Esophagus squamous epithelium (tissue), 5 donors: ENCODE results near the gene MFSD2B. TPM values are rescaled to one million over a fixed set of nuclear protein-coding genes. Genes with fewer than 3 reads are reported as not detected.
A peak's percentile ranks its signal among the peaks of the same experiment; 100 is the strongest.

Experiments
- DNase-seq: peaks from one replicate; lab custom pipeline; 2025; lab: John Stamatoyannopoulos, UW
- H3K27ac ChIP-seq, 4 donors: fragments of 200-600 bp; sonication (generic); one replicate each; pipeline ENCODE4 v1.5.1; 2016 to 2019; ENCODE audit warnings: mild to moderate bottlenecking in 1 of 4
- H3K27me3 ChIP-seq, 4 donors: fragments of 200-600 bp; sonication (generic); 1 replicate in 3 of 4; 2 replicates in 1 of 4; pipeline versions ENCODE4 v1.5.1 to v1.6.0; 2017 to 2021; ENCODE audit warnings: antibody characterized with exemption in 1 of 4
- H3K36me3 ChIP-seq, 3 donors: fragments of 200-600 bp; sonication (generic); one replicate each; pipeline ENCODE4 v1.5.1; 2016 to 2019
- H3K4me1 ChIP-seq, 3 donors: fragments of 200-600 bp; sonication (generic); one replicate each; pipeline ENCODE4 v1.5.1; 2017 to 2019
- H3K4me3 ChIP-seq, 4 donors: fragments of 200-600 bp; sonication (generic); 1 replicate in 3 of 4; 2 replicates in 1 of 4; pipeline ENCODE4 v1.5.1; 2016 to 2019; ENCODE audit warnings: mild to moderate bottlenecking in 2 of 4, moderate library complexity in 1 of 4
- H3K9me3 ChIP-seq, 3 donors: fragments of 200-600 bp; sonication (generic); one replicate each; pipeline ENCODE4 v1.5.1; 2016 to 2019
- POLR2A ChIP-seq, 4 donors: fragments of 450-650 bp; IDR thresholded peaks; one replicate each; pipeline ENCODE4 v1.6.1; 2017; ENCODE audit warnings: antibody characterized with exemption in 4 of 4, mild to moderate bottlenecking in 4 of 4, moderate library complexity in 3 of 4
- WGBS, 2 donors: methylation state at CpG; one replicate each; pipeline ENCODE4 v1.1.5; 2018; 5-methylcytosine and 5-hydroxymethylcytosine counted together
- intact Hi-C: fragments of 100-400 bp; cut with DNase I; formaldehyde crosslinking; loops from one replicate; pipeline ENCODE4 v1.15.0; 2022
- total RNA-seq, 4 donors: library from RNA; depleted of rRNA; stranded (reverse); fragments of >200 nt; gene quantifications; one replicate each; pipeline ENCODE4 v1.1.0, GENCODE V29; 2016
- TF ChIP-seq, protein P1 (sequence below), 6 experiments: fragments of 450-650 bp in 4 of 6; fragments of 200-600 bp in 2 of 6; sonication (generic) in 2 of 6; IDR thresholded peaks; one replicate each; pipeline ENCODE4 v1.5.1; 2016 to 2019; ENCODE audit warnings: antibody characterized with exemption in 6 of 6, mild to moderate bottlenecking in 4 of 6, moderate library complexity in 4 of 6
- donor health status: DM: yes; HTN: yes; CAD: no.

The MFSD2B gene
- total RNA-seq, 4 donors from 2014 or later: 0.19 TPM; not detected in 3

DNA sequence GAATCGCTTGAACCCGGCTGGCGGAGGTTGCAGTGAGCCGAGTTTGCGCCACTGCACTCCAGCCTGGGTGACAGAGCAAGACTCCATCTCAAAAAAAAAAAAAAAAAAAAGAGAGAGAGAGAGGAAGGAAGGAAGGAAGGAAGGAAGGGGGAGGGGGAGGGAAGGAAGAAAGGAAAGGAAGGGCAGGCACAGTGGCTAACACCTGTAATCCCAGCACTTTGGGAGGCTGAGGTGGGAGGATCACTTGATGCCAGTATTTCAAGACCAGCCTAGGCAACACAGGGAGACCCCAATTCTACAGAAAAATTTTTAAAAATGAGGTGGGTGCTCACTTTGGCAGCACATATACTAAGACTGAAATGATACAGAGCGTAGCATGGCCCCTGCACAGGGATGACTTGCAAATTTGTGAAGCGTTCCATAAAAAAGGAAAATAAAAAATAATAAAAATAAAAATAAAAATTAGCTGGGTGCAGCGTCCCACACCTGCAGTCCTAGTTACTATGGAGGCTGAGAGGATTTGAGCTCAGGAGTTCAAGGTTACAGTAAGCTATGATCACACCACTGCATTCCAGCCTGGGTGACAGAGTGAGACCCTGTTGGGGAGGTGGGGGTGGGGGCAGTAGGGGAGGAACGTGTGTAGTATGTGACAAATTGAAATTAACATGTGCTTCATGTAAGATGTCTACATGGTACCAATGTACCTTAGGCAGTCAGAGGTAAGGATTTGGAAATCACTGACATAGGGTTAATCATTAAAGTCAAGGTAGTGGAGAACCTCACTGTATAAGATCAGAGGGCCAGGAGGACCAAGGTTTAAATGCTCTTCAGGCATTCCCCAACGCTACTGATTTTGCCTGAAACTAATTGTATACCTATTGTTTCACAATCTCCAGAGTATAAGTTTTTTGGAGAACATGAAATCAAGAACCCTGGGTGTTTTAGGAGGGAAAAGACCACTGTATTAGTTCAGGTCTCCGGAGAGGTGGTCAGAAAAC, 35.9 kb downstream of the MFSD2B start:
- WGBS, 2 donors: 76 to 82% methylated on average over 9 to 11 of the region's 11 CpGs
- no peaks in the 10 kb centered on the region for H3K36me3 ChIP-seq
- peaks cover 8 to 52% (median 11%) of the 10 kb centered on the region in 3 donors for H3K4me1 ChIP-seq
- H3K9me3 ChIP-seq: no peaks in the 10 kb centered on the region
- H3K4me3 ChIP-seq: peak overlapping the region in 1 of 4 donors; percentile 67
- no peak overlapping the region for H3K27ac ChIP-seq
- TF ChIP-seq POLR2A (IDR thresholded peaks at IDR 0.05): no peak
- TF ChIP-seq, protein P1, sequence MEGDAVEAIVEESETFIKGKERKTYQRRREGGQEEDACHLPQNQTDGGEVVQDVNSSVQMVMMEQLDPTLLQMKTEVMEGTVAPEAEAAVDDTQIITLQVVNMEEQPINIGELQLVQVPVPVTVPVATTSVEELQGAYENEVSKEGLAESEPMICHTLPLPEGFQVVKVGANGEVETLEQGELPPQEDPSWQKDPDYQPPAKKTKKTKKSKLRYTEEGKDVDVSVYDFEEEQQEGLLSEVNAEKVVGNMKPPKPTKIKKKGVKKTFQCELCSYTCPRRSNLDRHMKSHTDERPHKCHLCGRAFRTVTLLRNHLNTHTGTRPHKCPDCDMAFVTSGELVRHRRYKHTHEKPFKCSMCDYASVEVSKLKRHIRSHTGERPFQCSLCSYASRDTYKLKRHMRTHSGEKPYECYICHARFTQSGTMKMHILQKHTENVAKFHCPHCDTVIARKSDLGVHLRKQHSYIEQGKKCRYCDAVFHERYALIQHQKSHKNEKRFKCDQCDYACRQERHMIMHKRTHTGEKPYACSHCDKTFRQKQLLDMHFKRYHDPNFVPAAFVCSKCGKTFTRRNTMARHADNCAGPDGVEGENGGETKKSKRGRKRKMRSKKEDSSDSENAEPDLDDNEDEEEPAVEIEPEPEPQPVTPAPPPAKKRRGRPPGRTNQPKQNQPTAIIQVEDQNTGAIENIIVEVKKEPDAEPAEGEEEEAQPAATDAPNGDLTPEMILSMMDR (IDR thresholded peaks at IDR 0.05): no peak
- no peak for DNase-seq
- intact Hi-C loops: no loop called here
- H3K27me3 ChIP-seq: no peaks in the 10 kb centered on the region

DNA sequence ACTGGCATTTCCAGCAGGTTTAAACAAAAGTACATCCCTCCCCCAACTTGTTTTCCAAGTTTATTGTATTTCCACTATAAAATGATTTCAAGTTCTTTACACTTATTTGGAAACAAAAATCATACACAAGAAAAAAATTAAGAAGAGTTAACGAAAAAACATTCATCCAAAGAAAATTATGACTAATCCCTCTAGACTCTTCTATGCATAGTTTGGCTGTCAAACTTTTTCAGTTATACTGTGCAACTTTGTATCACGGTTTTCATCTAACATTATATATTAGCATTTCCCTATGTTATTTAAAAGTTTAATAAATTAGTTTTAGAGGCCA, 36.7 kb downstream of the MFSD2B start:
- TF ChIP-seq POLR2A (IDR thresholded peaks at IDR 0.05): no peak
- TF ChIP-seq, protein P1 (IDR thresholded peaks at IDR 0.05): no peak
- Histone ChIP-seq H3K4me1 (peaks cover 8 to 52% (median 11%) of the 10 kb centered on the region in 3 donors), H3K9me3 (no peaks in the 10 kb centered on the region), H3K4me3 (peak overlapping the region; percentile 53 to 82 (median 74)), H3K36me3 (no peaks in the 10 kb centered on the region), H3K27me3 (no peaks in the 10 kb centered on the region), H3K27ac (peak overlapping the region in 2 of 4 donors; percentile 84)
- DNase-seq: no peak
- 0 to 1% methylated on average over 2 of the region's 2 CpGs for WGBS, 2 donors
- intact Hi-C loops: no loop called here

DNA sequence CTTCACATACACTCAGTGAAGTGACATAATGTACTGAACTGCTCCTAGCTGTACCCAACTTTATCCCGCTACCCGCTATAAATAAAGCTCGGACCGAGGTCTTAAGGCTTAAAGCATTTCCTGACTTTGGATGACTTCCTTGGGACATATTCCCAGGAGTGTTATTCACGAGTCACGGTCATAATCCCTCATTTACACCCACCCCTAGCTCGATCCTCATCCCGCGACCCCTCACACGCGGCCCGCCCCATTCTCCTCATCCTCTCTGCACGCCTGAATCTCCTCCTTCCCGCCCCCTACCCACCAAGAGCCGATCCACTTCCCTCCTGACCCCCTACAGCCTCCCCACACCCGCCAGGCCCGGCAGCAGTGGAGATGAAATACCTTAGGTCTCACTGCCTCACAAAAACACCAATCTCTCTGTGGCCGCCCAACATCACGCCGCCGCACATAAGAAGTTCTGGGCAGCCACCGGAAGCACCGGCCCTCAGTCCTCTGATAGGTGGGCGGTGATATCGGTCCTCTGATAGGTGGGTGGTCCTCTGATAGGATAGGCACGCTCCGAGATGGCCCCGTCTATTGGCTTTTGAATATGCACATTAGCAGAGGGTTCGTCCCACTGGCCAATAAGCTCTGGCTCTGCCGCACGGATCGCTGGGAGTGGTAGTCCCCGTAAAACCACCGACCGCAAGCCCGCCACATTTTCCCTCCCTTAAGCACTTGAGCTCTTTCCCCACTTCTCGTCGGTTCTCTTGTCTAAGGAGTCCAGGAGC, 37.2 kb downstream of the MFSD2B start, which contains the start of gene WDCP:
TSS of gene WDCP (minus strand) at position 462 of the 773 bp plus-strand sequence. CDS start 7,897 bp downstream, outside the sequence.
- Histone ChIP-seq H3K27me3 (no peaks in the 10 kb centered on the region), H3K36me3 (no peaks in the 10 kb centered on the region), H3K4me1 (peaks cover 8 to 52% (median 11%) of the 10 kb centered on the region in 3 donors), H3K27ac (peak within 1 kb of the TSS; percentile 61 to 84 (median 78)), H3K9me3 (no peaks in the 10 kb centered on the region), H3K4me3 (peak within 1 kb of the TSS; percentile 53 to 82 (median 74))
- DNase-seq: peak; percentile 95
- intact Hi-C loops: no loop called here
- WGBS, 2 donors: 1% methylated on average over 25 to 38 of the region's 38 CpGs
- TF ChIP-seq POLR2A (IDR thresholded peaks at IDR 0.05): peak in 2 of 4 donors; percentile 54 to 62
- TF ChIP-seq, protein P1 (IDR thresholded peaks at IDR 0.05): peak in 1 of 6 experiments; percentile 15

DNA sequence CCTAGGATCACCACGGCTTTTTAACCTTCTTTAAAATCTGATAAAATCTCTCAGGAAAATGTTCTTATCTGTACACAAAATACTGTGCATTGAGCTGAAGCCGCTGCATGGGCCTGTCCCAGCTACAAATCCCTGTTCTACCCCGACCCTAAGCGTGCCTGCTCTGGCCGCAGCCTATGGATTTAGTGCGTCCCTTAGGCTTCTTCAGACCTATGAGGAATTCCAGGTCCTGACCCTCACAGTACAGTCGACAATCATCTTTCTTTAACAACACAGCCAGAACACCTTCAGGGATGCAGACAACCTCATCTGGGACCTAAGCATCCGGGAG, 37.8 kb downstream of the MFSD2B start:
- H3K9me3 ChIP-seq: no peaks in the 10 kb centered on the region
- H3K27me3 ChIP-seq: no peaks in the 10 kb centered on the region
- WGBS, 2 donors: 31 to 39% methylated on average over 3 to 8 of the region's 8 CpGs
- TF ChIP-seq, protein P1 (IDR thresholded peaks at IDR 0.05): no peak
- no peak for TF ChIP-seq POLR2A (IDR thresholded peaks at IDR 0.05)
- peak overlapping the region in 3 of 4 donors; percentile 67 to 82 (median 81) for H3K4me3 ChIP-seq
- no peak for DNase-seq
- no peaks in the 10 kb centered on the region for H3K36me3 ChIP-seq
- intact Hi-C loops: no loop called here
- peaks cover 8 to 52% (median 11%) of the 10 kb centered on the region in 3 donors for H3K4me1 ChIP-seq
- peak overlapping the region in 1 of 4 donors; percentile 29 for H3K27ac ChIP-seq
